Measurements from ENCODE around the gene R3HDM2. TPM values are rescaled to one million over a fixed set of nuclear protein-coding genes. Genes with fewer than 3 reads are reported as not detected.
"Not testable (repeated sequence)": the region's sequence is repeated elsewhere in the genome, so short reads cannot be mapped to it uniquely, and the experiment has no call there.

Gene R3HDM2
- total and polyA plus RNA-seq, 3 experiments from 2014 or later = 15.1 to 36.8 (median 28.2) TPM

GRCh38 chr12:57347284-57347683 is 83.6 kb downstream of the R3HDM2 start:
- ChIA-PET POLR2A (no interaction called here), CTCF (no interaction called here)
- Histone ChIP-seq H3K9me3 (ENCODE audit: low read length) (no peaks in the 10 kb centered on the region), H3K36me3 (ENCODE audit: insufficient read depth, low read length) (no peaks in the 10 kb centered on the region), H3K27me3 (ENCODE audit: insufficient read depth, low read length, poor library complexity, severe bottlenecking) (no peaks in the 10 kb centered on the region), H3K4me3 (ENCODE audit: low read length) (no peak overlapping the region), H3K27ac (ENCODE audit: low read depth, low read length) (no peak overlapping the region), H3K4me1 (ENCODE audit: insufficient read depth, low read length) (no peaks in the 10 kb centered on the region)
- Mint-ChIP-seq H3K4me3 (no peak overlapping the region), H3K9me3 (peaks cover 0 to 5% (median 2%) of the 10 kb centered on the region in 5 donors), H3K36me3 (peaks cover 18 to 45% (median 19%) of the 10 kb centered on the region in 3 donors), H3K27ac (peak overlapping the region in 1 of 8 donors; percentile 65), H3K27me3 (no peaks in the 10 kb centered on the region), H3K4me1 (peaks cover 10 to 30% (median 21%) of the 10 kb centered on the region in 3 donors)
- DNase-seq = no peak

- Mint-ChIP-seq H3K4me1 (peaks cover 19 to 36% (median 30%) of the 10 kb centered on the region in 3 donors), H3K27ac (no peak overlapping the region), H3K9me3 (peaks cover 0 to 5% (median 2%) of the 10 kb centered on the region in 5 donors), H3K36me3 (peaks cover 8 to 51% (median 19%) of the 10 kb centered on the region in 3 donors), H3K27me3 (no peaks in the 10 kb centered on the region), H3K4me3 (no peak overlapping the region)
- POLR2A ChIA-PET = no interaction called here
- no peak overlapping the region for H3K27ac ChIP-seq (ENCODE audit: low read depth, low read length)
- CTCF ChIA-PET = no interaction called here
- no peaks in the 10 kb centered on the region for H3K36me3 ChIP-seq (ENCODE audit: insufficient read depth, low read length)
- no peaks in the 10 kb centered on the region for H3K9me3 ChIP-seq (ENCODE audit: low read length)
- H3K27me3 ChIP-seq (ENCODE audit: insufficient read depth, low read length, poor library complexity, severe bottlenecking) = no peaks in the 10 kb centered on the region
- no peak overlapping the region for H3K4me3 ChIP-seq (ENCODE audit: low read length)
- DNase-seq = no peak
- no peaks in the 10 kb centered on the region for H3K4me1 ChIP-seq (ENCODE audit: insufficient read depth, low read length)
Observed at GRCh38 chr12:57343703-57344378, 87.0 kb downstream of the R3HDM2 start.

GRCh38 chr12:57342207-57342691 is 88.6 kb downstream of the R3HDM2 start:
- no peak overlapping the region for H3K4me3 Mint-ChIP-seq

DNA sequence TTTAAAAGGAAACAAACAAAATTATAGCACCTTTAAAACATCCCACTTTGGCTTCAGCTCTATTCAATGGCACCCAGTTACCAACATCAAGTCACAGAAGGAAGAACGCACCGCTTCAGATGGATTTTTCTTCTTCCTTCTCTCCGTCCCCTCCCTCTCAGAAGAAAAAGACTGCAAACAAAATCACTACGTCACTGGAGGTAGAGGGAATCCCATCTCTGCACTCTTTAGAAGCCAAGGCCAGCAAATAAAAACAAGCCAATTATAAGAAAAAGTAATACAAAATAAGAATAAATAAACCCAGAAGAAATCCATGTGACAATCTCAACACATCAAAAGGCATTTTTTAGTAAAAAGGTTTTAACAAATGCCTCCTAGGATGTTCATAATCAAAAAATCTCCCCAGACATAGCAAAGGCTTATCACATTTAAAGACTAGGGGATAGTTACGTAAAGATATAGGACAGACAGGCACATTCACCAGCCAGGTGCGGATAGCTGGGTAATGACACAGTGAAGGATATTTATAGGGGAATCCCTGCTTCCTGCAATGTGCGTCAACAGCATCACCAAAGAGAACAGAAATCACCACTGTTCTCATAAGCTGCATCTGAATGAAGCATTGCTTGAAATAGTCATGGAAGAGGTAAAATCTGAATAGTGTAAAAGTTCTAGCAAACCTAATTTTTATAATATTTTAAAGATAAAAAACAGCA is 89.4 kb downstream of the R3HDM2 start:
- H3K27ac Mint-ChIP-seq = peak overlapping the region in 2 of 8 donors; percentile 11 to 80
- Histone ChIP-seq H3K36me3 (ENCODE audit: insufficient read depth, low read length) (no peaks in the 10 kb centered on the region), H3K4me1 (ENCODE audit: insufficient read depth, low read length) (no peaks in the 10 kb centered on the region), H3K27me3 (ENCODE audit: insufficient read depth, low read length, poor library complexity, severe bottlenecking) (no peaks in the 10 kb centered on the region), H3K4me3 (ENCODE audit: low read length) (no peak overlapping the region), H3K9me3 (ENCODE audit: low read length) (no peaks in the 10 kb centered on the region), H3K27ac (ENCODE audit: low read depth, low read length) (no peak overlapping the region)
- no peaks in the 10 kb centered on the region for H3K27me3 Mint-ChIP-seq
- H3K4me1 Mint-ChIP-seq = peaks cover 21 to 36% (median 30%) of the 10 kb centered on the region in 3 donors
- H3K4me3 Mint-ChIP-seq = no peak overlapping the region
- CTCF ChIA-PET = interaction anchor here (1.2 kb wide), 1 partner anchor 9 kb away, joined by 3 read pairs; no protein-coding TSS in a partner anchor
- H3K36me3 Mint-ChIP-seq = peaks cover 4 to 48% (median 7%) of the 10 kb centered on the region in 3 donors
- no peaks in the 10 kb centered on the region for H3K9me3 Mint-ChIP-seq
- POLR2A ChIA-PET = no interaction called here
- DNase-seq = no peak

More at GRCh38 chr12:57342207-57342691, 88.6 kb downstream of the R3HDM2 start:
- Histone ChIP-seq H3K4me3 (ENCODE audit: low read length) (no peak overlapping the region), H3K36me3 (ENCODE audit: insufficient read depth, low read length) (no peaks in the 10 kb centered on the region), H3K4me1 (ENCODE audit: insufficient read depth, low read length) (no peaks in the 10 kb centered on the region), H3K27ac (ENCODE audit: low read depth, low read length) (no peak overlapping the region), H3K27me3 (ENCODE audit: insufficient read depth, low read length, poor library complexity, severe bottlenecking) (no peaks in the 10 kb centered on the region), H3K9me3 (ENCODE audit: low read length) (no peaks in the 10 kb centered on the region)
- DNase-seq = no peak
- POLR2A ChIA-PET = no interaction called here
- peaks cover 22 to 36% (median 30%) of the 10 kb centered on the region in 3 donors for H3K4me1 Mint-ChIP-seq
- H3K36me3 Mint-ChIP-seq = peaks cover 8 to 51% (median 10%) of the 10 kb centered on the region in 3 donors
- peak overlapping the region in 2 of 8 donors; percentile 11 to 43 for H3K27ac Mint-ChIP-seq
- H3K9me3 Mint-ChIP-seq = peaks cover 0 to 1% (median 0%) of the 10 kb centered on the region in 5 donors
- H3K27me3 Mint-ChIP-seq = no peaks in the 10 kb centered on the region
- CTCF ChIA-PET = interaction anchor here (1.2 kb wide), 1 partner anchor 9 kb away, joined by 3 read pairs; no protein-coding TSS in a partner anchor

DNA sequence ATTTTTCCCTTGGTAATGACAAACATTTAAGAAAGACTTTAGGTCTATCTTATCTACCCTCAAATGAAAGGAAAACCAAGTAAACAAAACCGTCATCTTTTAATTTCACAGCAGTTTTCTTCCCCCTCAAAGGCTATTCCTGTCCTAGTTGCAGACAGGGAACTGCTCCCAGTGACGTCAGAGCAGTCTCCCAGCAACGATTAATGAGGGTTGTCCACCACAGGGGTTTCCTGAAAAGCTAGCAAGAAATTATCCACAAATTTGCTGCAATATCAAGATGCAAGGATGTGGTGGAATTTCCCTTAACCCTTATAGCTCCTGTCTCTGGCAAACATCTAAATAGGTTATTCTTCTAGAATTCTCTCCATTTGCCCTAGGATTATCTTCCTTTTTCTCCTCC is 90.7 kb downstream of the R3HDM2 start:
- Mint-ChIP-seq H3K27me3 (no peaks in the 10 kb centered on the region), H3K9me3 (no peaks in the 10 kb centered on the region), H3K4me3 (no peak overlapping the region), H3K4me1 (peaks cover 21 to 33% (median 27%) of the 10 kb centered on the region in 3 donors), H3K27ac (peak overlapping the region in 2 of 8 donors; percentile 12 to 22), H3K36me3 (peaks cover 6 to 52% (median 8%) of the 10 kb centered on the region in 3 donors)
- no peaks in the 10 kb centered on the region for H3K9me3 ChIP-seq (ENCODE audit: low read length)
- H3K27ac ChIP-seq (ENCODE audit: low read depth, low read length) = no peak overlapping the region
- ChIA-PET CTCF (no interaction called here), POLR2A (no interaction called here)
- no peaks in the 10 kb centered on the region for H3K36me3 ChIP-seq (ENCODE audit: insufficient read depth, low read length)
- DNase-seq = no peak
- no peaks in the 10 kb centered on the region for H3K4me1 ChIP-seq (ENCODE audit: insufficient read depth, low read length)
- H3K4me3 ChIP-seq (ENCODE audit: low read length) = no peak overlapping the region
- H3K27me3 ChIP-seq (ENCODE audit: insufficient read depth, low read length, poor library complexity, severe bottlenecking) = no peaks in the 10 kb centered on the region

- peaks cover 12 to 22% (median 13%) of the 10 kb centered on the region in 3 donors for H3K4me1 Mint-ChIP-seq
- POLR2A ChIA-PET; H3K27ac Mint-ChIP-seq; H3K9me3 Mint-ChIP-seq; H3K27me3 ChIP-seq (ENCODE audit: insufficient read depth, low read length, poor library complexity, severe bottlenecking); H3K4me3 ChIP-seq (ENCODE audit: low read length); DNase-seq; H3K4me1 ChIP-seq (ENCODE audit: insufficient read depth, low read length); H3K36me3 ChIP-seq (ENCODE audit: insufficient read depth, low read length); H3K9me3 ChIP-seq (ENCODE audit: low read length); CTCF ChIA-PET; H3K27me3 Mint-ChIP-seq; H3K27ac ChIP-seq (ENCODE audit: low read depth, low read length): not testable (repeated sequence)
- H3K4me3 Mint-ChIP-seq = peak overlapping the region in 1 of 7 donors; percentile 28
- peaks cover 6 to 41% (median 7%) of the 10 kb centered on the region in 3 donors for H3K36me3 Mint-ChIP-seq
Observed at GRCh38 chr12:57336299-57336698, 94.5 kb downstream of the R3HDM2 start.

DNA sequence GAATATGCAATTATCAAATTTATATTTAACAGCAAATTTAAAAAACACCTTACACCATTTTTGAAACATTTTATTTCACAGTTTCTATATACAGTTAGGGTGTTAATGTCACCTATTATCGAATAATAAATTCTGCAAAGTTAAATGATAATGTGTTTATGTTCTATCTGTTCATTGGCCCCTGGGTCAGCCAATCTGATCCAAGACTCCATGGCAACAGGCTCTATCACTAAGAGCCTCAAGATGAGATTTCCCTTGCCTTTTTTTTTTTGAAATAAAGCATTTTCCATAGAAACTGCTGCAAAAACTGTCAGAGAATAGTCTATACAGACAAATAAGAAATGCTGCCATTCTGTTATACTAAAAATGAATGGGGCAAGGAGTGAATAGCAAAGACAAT is 96.6 kb downstream of the R3HDM2 start:
- H3K4me1 Mint-ChIP-seq = peaks cover 4 to 10% (median 9%) of the 10 kb centered on the region in 3 donors
- H3K9me3 Mint-ChIP-seq = no peaks in the 10 kb centered on the region
- Histone ChIP-seq H3K27me3 (ENCODE audit: insufficient read depth, low read length, poor library complexity, severe bottlenecking) (no peaks in the 10 kb centered on the region), H3K27ac (ENCODE audit: low read depth, low read length) (no peak overlapping the region), H3K9me3 (ENCODE audit: low read length) (no peaks in the 10 kb centered on the region), H3K4me3 (ENCODE audit: low read length) (no peak overlapping the region), H3K36me3 (ENCODE audit: insufficient read depth, low read length) (no peaks in the 10 kb centered on the region), H3K4me1 (ENCODE audit: insufficient read depth, low read length) (no peaks in the 10 kb centered on the region)
- DNase-seq = no peak
- POLR2A ChIA-PET = no interaction called here
- H3K36me3 Mint-ChIP-seq = peaks cover 6 to 44% (median 10%) of the 10 kb centered on the region in 3 donors
- H3K27ac Mint-ChIP-seq = peak overlapping the region in 1 of 8 donors; percentile 21
- no peaks in the 10 kb centered on the region for H3K27me3 Mint-ChIP-seq
- no peak overlapping the region for H3K4me3 Mint-ChIP-seq
- CTCF ChIA-PET = interaction anchor here (0.9 kb wide), 1 partner anchor 70 kb away, joined by 5 read pairs; no protein-coding TSS in a partner anchor
